Measurements from ENCODE around the gene PKMYT1.

PKMYT1 gene

GRCh38 chr16:2980227-2981176, at the start of gene PKMYT1:
PKMYT1 (minus strand) TSS chr16:2980446; CDS start chr16:2979657, 789 bp downstream.
- peak within 1 kb of the TSS; percentile 83 for H3K4me3 ChIP-seq (ENCODE audit: insufficient read depth, low read length, poor library complexity, severe bottlenecking)
- peak within 1 kb of the TSS; percentile 80 for H3K27ac ChIP-seq (ENCODE audit: low read depth, low read length)
- TF ChIP-seq, protein P1, sequence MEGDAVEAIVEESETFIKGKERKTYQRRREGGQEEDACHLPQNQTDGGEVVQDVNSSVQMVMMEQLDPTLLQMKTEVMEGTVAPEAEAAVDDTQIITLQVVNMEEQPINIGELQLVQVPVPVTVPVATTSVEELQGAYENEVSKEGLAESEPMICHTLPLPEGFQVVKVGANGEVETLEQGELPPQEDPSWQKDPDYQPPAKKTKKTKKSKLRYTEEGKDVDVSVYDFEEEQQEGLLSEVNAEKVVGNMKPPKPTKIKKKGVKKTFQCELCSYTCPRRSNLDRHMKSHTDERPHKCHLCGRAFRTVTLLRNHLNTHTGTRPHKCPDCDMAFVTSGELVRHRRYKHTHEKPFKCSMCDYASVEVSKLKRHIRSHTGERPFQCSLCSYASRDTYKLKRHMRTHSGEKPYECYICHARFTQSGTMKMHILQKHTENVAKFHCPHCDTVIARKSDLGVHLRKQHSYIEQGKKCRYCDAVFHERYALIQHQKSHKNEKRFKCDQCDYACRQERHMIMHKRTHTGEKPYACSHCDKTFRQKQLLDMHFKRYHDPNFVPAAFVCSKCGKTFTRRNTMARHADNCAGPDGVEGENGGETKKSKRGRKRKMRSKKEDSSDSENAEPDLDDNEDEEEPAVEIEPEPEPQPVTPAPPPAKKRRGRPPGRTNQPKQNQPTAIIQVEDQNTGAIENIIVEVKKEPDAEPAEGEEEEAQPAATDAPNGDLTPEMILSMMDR (IDR thresholded peaks at IDR 0.05; ENCODE audit: insufficient read depth, low read length, poor library complexity, severe bottlenecking) = no peak
- no peaks in the 10 kb centered on the region for H3K36me3 ChIP-seq (ENCODE audit: low read length)
- H3K9ac ChIP-seq (ENCODE audit: low read length) = peak within 1 kb of the TSS; percentile 90
- peak within 1 kb of the TSS; percentile 29 for H2AFZ ChIP-seq (ENCODE audit: low read depth, low read length, severe bottlenecking)
- H3K79me2 ChIP-seq (ENCODE audit: insufficient read depth, low read length) = peaks cover 23% of the 10 kb centered on the region
- H3K27me3 ChIP-seq (ENCODE audit: low read length) = no peaks in the 10 kb centered on the region
- no peaks in the 10 kb centered on the region for H4K20me1 ChIP-seq (ENCODE audit: low read depth, low read length)
- H3K4me2 ChIP-seq (ENCODE audit: low read depth, low read length, poor library complexity, severe bottlenecking) = peak within 1 kb of the TSS; percentile 76
- no peaks in the 10 kb centered on the region for H3K9me2 ChIP-seq (replicated peaks; ENCODE audit: insufficient read depth, low read length)
- no peaks in the 10 kb centered on the region for H3K9me3 ChIP-seq (ENCODE audit: insufficient read depth, low read length)
- peaks cover 21% of the 10 kb centered on the region for H3F3A ChIP-seq (ENCODE audit: insufficient read depth)

GRCh38 chr16:3029491-3030221, 49.4 kb upstream of the PKMYT1 start:
- H3K79me2 ChIP-seq (ENCODE audit: insufficient read depth, low read length) = no peaks in the 10 kb centered on the region
- no peaks in the 10 kb centered on the region for H3K9me2 ChIP-seq (replicated peaks; ENCODE audit: insufficient read depth, low read length)
- H3K9me3 ChIP-seq (ENCODE audit: insufficient read depth, low read length) = no peaks in the 10 kb centered on the region
- no peaks in the 10 kb centered on the region for H4K20me1 ChIP-seq (ENCODE audit: low read depth, low read length)
- H3K4me2 ChIP-seq (ENCODE audit: low read depth, low read length, poor library complexity, severe bottlenecking) = no peak overlapping the region
- no peaks in the 10 kb centered on the region for H3K36me3 ChIP-seq (ENCODE audit: low read length)
- no peak overlapping the region for H3K27ac ChIP-seq (ENCODE audit: low read depth, low read length)
- no peak overlapping the region for H2AFZ ChIP-seq (ENCODE audit: low read depth, low read length, severe bottlenecking)
- H3K9ac ChIP-seq (ENCODE audit: low read length) = no peak overlapping the region
- H3F3A ChIP-seq (ENCODE audit: insufficient read depth) = no peaks in the 10 kb centered on the region
- TF ChIP-seq EZH2phosphoT487 (conservative IDR thresholded peaks at IDR 0.05; ENCODE audit: low read length) = no peak
- TF ChIP-seq, protein P1 (IDR thresholded peaks at IDR 0.05; ENCODE audit: insufficient read depth, low read length, poor library complexity, severe bottlenecking) = no peak
- H3K4me3 ChIP-seq (ENCODE audit: insufficient read depth, low read length, poor library complexity, severe bottlenecking) = no peak overlapping the region
- H3K27me3 ChIP-seq (ENCODE audit: low read length) = no peaks in the 10 kb centered on the region

- Histone ChIP-seq H3K9me3 (ENCODE audit: insufficient read depth, low read length) (no peaks in the 10 kb centered on the region), H3K4me3 (ENCODE audit: insufficient read depth, low read length, poor library complexity, severe bottlenecking) (no peak overlapping the region), H3K79me2 (ENCODE audit: insufficient read depth, low read length) (no peaks in the 10 kb centered on the region), H3K36me3 (ENCODE audit: low read length) (no peaks in the 10 kb centered on the region), H3F3A (ENCODE audit: insufficient read depth) (no peaks in the 10 kb centered on the region), H3K27ac (ENCODE audit: low read depth, low read length) (no peak overlapping the region), H2AFZ (ENCODE audit: low read depth, low read length, severe bottlenecking) (no peak overlapping the region), H3K9me2 (replicated peaks; ENCODE audit: insufficient read depth, low read length) (no peaks in the 10 kb centered on the region), H3K9ac (ENCODE audit: low read length) (no peak overlapping the region), H3K4me2 (ENCODE audit: low read depth, low read length, poor library complexity, severe bottlenecking) (no peak overlapping the region), H4K20me1 (ENCODE audit: low read depth, low read length) (no peaks in the 10 kb centered on the region), H3K27me3 (ENCODE audit: low read length) (no peaks in the 10 kb centered on the region)
- no peak for TF ChIP-seq EZH2phosphoT487 (conservative IDR thresholded peaks at IDR 0.05; ENCODE audit: low read length)
- TF ChIP-seq, protein P1 (IDR thresholded peaks at IDR 0.05; ENCODE audit: insufficient read depth, low read length, poor library complexity, severe bottlenecking) = no peak
Measured at GRCh38 chr16:3028716-3029319, 48.6 kb upstream of the PKMYT1 start.
